Neural crest cell (in vitro differentiated cells): Measurements from ENCODE around the gene TMEM164. TPM values are rescaled to one million over a fixed set of nuclear protein-coding genes. Genes with fewer than 3 reads are reported as not detected.

ENCODE experiments used
- DNase-seq: peaks from one replicate; pipeline ENCODE4 v3.0.0; 2021; ENCODE audit warnings: low read depth, mixed read lengths, low spot score
- H3K27ac Mint-ChIP-seq: one replicate; pipeline ENCODE4 v1.8.0; 2021; ENCODE audit warnings: mild to moderate bottlenecking, mixed read lengths; ENCODE audit not compliant: unreplicated experiment
- H3K27me3 Mint-ChIP-seq: 2 replicates; pipeline ENCODE4 v1.8.0; 2021; ENCODE audit warnings: low read depth, mild to moderate bottlenecking, mixed read lengths
- H3K36me3 Mint-ChIP-seq: 2 replicates; pipeline ENCODE4 v1.8.0; 2021; ENCODE audit warnings: low read depth, mild to moderate bottlenecking, mixed read lengths
- H3K4me1 Mint-ChIP-seq: 2 replicates; pipeline ENCODE4 v1.8.0; 2021; ENCODE audit warnings: mixed read lengths
- H3K4me3 Mint-ChIP-seq: one replicate; pipeline ENCODE4 v1.8.0; 2021; ENCODE audit warnings: mild to moderate bottlenecking, mixed read lengths
- H3K9me3 Mint-ChIP-seq: 2 replicates; pipeline ENCODE4 v1.8.0; 2021; ENCODE audit warnings: mixed read lengths
- CTCF ChIP-seq: fragments of 200-600 bp; sonication (generic); conservative IDR thresholded peaks from 2 replicates; pipeline ENCODE4 v1.5.0; 2021; ENCODE audit warnings: antibody characterized with exemption, mild to moderate bottlenecking
- total RNA-seq: library from RNA; stranded (reverse); gene quantifications from 2 replicates; pipeline ENCODE4 v1.2.1, GENCODE V29; 2021

The TMEM164 gene
- total RNA-seq, 1 donor from 2014 or later = 90.2 TPM

- no peak overlapping the region for H3K27ac Mint-ChIP-seq
- H3K9me3 Mint-ChIP-seq = no peaks in the 10 kb centered on the region
- TF ChIP-seq CTCF = no peak
- H3K4me1 Mint-ChIP-seq = peaks cover 49% of the 10 kb centered on the region
- H3K27me3 Mint-ChIP-seq = no peaks in the 10 kb centered on the region
- no peak for DNase-seq
- no peak overlapping the region for H3K4me3 Mint-ChIP-seq
- H3K36me3 Mint-ChIP-seq = peaks cover 8% of the 10 kb centered on the region
Measured at GRCh38 chrX:110013968-110014367, 11.1 kb downstream of the TMEM164 start.

GRCh38 chrX:110015032-110015431 is 12.1 kb downstream of the TMEM164 start:
- Mint-ChIP-seq H3K27me3 (no peaks in the 10 kb centered on the region), H3K4me3 (peak overlapping the region; percentile 43), H3K27ac (peak overlapping the region; percentile 76), H3K36me3 (peaks cover 8% of the 10 kb centered on the region), H3K4me1 (peaks cover 38% of the 10 kb centered on the region), H3K9me3 (no peaks in the 10 kb centered on the region)
- no peak for DNase-seq
- TF ChIP-seq CTCF = no peak

- H3K27ac Mint-ChIP-seq = peak overlapping the region; percentile 77
- peaks cover 8% of the 10 kb centered on the region for H3K36me3 Mint-ChIP-seq
- H3K27me3 Mint-ChIP-seq = no peaks in the 10 kb centered on the region
- no peak overlapping the region for H3K4me3 Mint-ChIP-seq
- peaks cover 35% of the 10 kb centered on the region for H3K4me1 Mint-ChIP-seq
- no peak for TF ChIP-seq CTCF
- H3K9me3 Mint-ChIP-seq = no peaks in the 10 kb centered on the region
- DNase-seq = no peak
Measured at GRCh38 chrX:110015915-110016314, 13.0 kb downstream of the TMEM164 start.

- TF ChIP-seq CTCF = no peak
- no peak for DNase-seq
- H3K27ac Mint-ChIP-seq = no peak overlapping the region
- H3K4me3 Mint-ChIP-seq = no peak overlapping the region
- H3K27me3 Mint-ChIP-seq = no peaks in the 10 kb centered on the region
- H3K9me3 Mint-ChIP-seq = no peaks in the 10 kb centered on the region
- peaks cover 15% of the 10 kb centered on the region for H3K4me1 Mint-ChIP-seq
- peaks cover 3% of the 10 kb centered on the region for H3K36me3 Mint-ChIP-seq
Measured at GRCh38 chrX:110020536-110020935, 17.6 kb downstream of the TMEM164 start.

GRCh38 chrX:110021258-110022022 is 18.5 kb downstream of the TMEM164 start:
- no peak for DNase-seq
- no peak for TF ChIP-seq CTCF
- Mint-ChIP-seq H3K9me3 (no peaks in the 10 kb centered on the region), H3K27me3 (no peaks in the 10 kb centered on the region), H3K36me3 (peaks cover 3% of the 10 kb centered on the region), H3K27ac (no peak overlapping the region), H3K4me3 (no peak overlapping the region), H3K4me1 (peaks cover 11% of the 10 kb centered on the region)
